Progenitor cell of endocrine pancreas (in vitro differentiated cells): ENCODE data around the gene HERC5. TPM values are rescaled to one million over a fixed set of nuclear protein-coding genes. Genes with fewer than 3 reads are reported as not detected.

ENCODE experiments used
- DNase-seq: peaks from one replicate; pipeline ENCODE4 v3.0.0; 2021; ENCODE audit warnings: low spot score; ENCODE audit not compliant: unreplicated experiment
- H3K27ac Mint-ChIP-seq: 2 replicates; pipeline ENCODE4 v1.8.0; 2021; ENCODE audit warnings: mild to moderate bottlenecking, moderate library complexity, mixed read lengths
- H3K27me3 Mint-ChIP-seq: 2 replicates; pipeline ENCODE4 v1.8.0; 2021; ENCODE audit warnings: mixed read lengths
- H3K36me3 Mint-ChIP-seq: 2 replicates; pipeline ENCODE4 v1.8.0; 2022; ENCODE audit warnings: mixed read lengths; ENCODE audit not compliant: insufficient read depth
- H3K4me1 Mint-ChIP-seq: 2 replicates; pipeline ENCODE4 v1.8.0; 2021; ENCODE audit warnings: low read depth, mixed read lengths
- H3K4me3 Mint-ChIP-seq: 2 replicates; pipeline ENCODE4 v1.8.0; 2021; ENCODE audit warnings: low read depth, mild to moderate bottlenecking, moderate library complexity, mixed read lengths
- H3K9me3 Mint-ChIP-seq: 2 replicates; pipeline ENCODE4 v1.8.0; 2021; ENCODE audit warnings: low read depth, mixed read lengths
- total RNA-seq: library from RNA; stranded (reverse); gene quantifications from 2 replicates; pipeline ENCODE4 v1.2.1, GENCODE V29; 2021
- TF ChIP-seq, protein P1 (sequence below): fragments of 200-600 bp; sonication (generic); IDR thresholded peaks from one replicate; pipeline ENCODE4 v1.5.0; 2021; ENCODE audit warnings: antibody characterized with exemption, mild to moderate bottlenecking; ENCODE audit not compliant: unreplicated experiment

Gene HERC5
- total RNA-seq, 1 donor from 2014 or later: 2.6 TPM

DNA sequence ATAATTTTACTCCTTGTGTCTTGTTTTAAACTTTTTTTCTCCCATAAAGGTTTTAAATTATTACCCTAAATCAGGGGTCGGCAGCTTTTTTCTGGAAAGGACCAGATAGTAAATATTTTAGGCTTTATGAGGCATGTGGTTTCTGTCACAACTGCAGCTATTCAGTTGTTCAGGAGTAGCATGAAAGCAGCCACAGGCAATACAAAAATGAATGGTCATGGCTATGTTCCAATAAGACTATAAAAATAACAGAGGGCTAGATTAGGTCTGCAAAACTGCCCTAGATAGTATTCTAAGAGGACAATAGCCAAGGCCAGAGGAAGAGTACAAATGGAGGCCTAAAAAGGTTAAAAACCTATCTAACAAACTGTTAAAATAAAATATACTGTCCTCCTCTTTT is 24.6 kb downstream of the HERC5 start:
- no peaks in the 10 kb centered on the region for H3K27me3 Mint-ChIP-seq
- no peaks in the 10 kb centered on the region for H3K36me3 Mint-ChIP-seq
- H3K4me1 Mint-ChIP-seq: no peaks in the 10 kb centered on the region
- no peak overlapping the region for H3K4me3 Mint-ChIP-seq
- H3K9me3 Mint-ChIP-seq: no peaks in the 10 kb centered on the region
- H3K27ac Mint-ChIP-seq: no peak overlapping the region
- DNase-seq: no peak
- TF ChIP-seq, protein P1, sequence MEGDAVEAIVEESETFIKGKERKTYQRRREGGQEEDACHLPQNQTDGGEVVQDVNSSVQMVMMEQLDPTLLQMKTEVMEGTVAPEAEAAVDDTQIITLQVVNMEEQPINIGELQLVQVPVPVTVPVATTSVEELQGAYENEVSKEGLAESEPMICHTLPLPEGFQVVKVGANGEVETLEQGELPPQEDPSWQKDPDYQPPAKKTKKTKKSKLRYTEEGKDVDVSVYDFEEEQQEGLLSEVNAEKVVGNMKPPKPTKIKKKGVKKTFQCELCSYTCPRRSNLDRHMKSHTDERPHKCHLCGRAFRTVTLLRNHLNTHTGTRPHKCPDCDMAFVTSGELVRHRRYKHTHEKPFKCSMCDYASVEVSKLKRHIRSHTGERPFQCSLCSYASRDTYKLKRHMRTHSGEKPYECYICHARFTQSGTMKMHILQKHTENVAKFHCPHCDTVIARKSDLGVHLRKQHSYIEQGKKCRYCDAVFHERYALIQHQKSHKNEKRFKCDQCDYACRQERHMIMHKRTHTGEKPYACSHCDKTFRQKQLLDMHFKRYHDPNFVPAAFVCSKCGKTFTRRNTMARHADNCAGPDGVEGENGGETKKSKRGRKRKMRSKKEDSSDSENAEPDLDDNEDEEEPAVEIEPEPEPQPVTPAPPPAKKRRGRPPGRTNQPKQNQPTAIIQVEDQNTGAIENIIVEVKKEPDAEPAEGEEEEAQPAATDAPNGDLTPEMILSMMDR: no peak

DNA sequence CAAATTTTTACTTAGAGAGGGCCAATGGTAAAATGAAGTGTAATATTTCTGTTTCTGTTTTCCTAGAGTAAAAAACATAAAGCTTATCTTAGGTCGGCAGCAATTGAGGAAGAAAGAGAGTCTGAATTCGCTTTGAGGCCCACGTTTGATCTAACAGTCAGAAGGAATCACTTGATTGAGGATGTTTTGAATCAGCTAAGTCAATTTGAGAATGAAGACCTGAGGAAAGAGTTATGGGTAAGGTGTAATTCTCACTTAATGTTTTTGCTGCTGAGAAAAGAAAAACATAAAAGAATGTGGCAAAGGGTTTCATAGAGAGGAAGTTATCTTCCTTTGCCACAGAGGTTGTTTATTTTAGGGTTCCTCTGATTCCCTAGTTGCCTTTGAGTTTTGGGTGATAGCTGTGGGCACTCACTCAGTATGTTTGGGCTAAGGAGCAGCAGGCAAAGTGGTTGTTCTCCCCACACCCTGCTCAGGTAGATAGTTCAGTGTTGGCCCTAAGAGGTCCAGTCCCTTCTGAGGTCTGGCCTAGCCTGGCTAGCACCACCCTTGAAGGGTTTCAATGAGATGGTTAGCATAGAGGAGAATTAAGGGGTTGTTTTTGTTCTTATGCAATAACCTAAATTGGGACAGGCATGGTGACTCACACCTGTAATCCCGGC is 32.3 kb downstream of the HERC5 start:
- no peaks in the 10 kb centered on the region for H3K27me3 Mint-ChIP-seq
- no peak overlapping the region for H3K4me3 Mint-ChIP-seq
- TF ChIP-seq, protein P1: no peak
- H3K27ac Mint-ChIP-seq: no peak overlapping the region
- H3K9me3 Mint-ChIP-seq: no peaks in the 10 kb centered on the region
- DNase-seq: no peak
- no peaks in the 10 kb centered on the region for H3K36me3 Mint-ChIP-seq
- peaks cover 2% of the 10 kb centered on the region for H3K4me1 Mint-ChIP-seq

DNA sequence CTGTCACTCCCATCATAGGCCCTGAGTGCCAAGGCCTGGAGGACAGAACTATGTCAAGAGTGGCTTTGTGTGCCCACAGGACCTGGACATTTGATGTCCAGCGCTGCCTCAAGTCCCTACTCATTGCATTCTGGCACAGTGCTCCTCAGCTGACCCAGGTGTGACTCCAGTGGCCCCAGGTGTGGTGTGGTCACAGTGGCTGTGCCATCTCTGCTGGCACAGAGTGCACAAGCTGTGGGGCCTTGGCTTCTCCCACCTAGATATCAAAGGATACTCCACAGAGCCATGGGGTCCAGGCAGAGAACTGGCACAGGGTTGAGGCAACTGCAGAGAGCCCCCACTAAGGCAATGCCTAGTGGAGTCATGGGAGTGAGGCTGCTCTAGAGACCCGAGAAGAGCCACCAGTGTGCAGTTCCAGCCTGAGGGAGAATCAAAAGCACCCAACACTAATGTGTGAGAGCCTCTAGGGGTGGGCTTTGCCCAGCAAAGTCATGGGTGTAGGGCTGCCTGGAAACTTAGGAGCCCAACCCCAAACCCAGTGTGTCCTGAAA is 41.0 kb downstream of the HERC5 start:
- Mint-ChIP-seq H3K36me3 (no peaks in the 10 kb centered on the region), H3K4me3 (no peak overlapping the region), H3K4me1 (no peaks in the 10 kb centered on the region), H3K9me3 (no peaks in the 10 kb centered on the region), H3K27ac (no peak overlapping the region), H3K27me3 (no peaks in the 10 kb centered on the region)
- DNase-seq: no peak
- TF ChIP-seq, protein P1: no peak

DNA sequence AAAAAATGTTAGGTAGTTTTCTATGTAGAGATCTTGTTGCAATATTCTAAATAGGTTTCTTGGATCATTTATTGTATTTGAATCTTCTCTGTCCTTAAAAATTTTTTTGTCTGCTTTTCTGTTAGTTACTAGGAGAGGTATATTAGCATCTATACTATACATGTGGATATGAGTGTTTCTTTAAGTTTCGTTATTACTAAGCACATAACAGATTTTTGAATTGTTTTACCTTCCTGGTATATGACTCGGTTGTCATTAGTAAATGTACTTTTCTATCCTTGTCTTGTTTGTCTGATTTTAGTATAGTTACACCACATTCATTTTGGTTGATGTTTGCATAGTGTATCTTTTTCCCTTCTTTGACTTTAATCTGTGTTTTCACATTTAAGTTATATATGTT is 46.4 kb downstream of the HERC5 start:
- TF ChIP-seq, protein P1: no peak
- DNase-seq: no peak
- Mint-ChIP-seq H3K9me3 (no peaks in the 10 kb centered on the region), H3K4me3 (no peak overlapping the region), H3K4me1 (no peaks in the 10 kb centered on the region), H3K36me3 (no peaks in the 10 kb centered on the region), H3K27ac (no peak overlapping the region), H3K27me3 (no peaks in the 10 kb centered on the region)

DNA sequence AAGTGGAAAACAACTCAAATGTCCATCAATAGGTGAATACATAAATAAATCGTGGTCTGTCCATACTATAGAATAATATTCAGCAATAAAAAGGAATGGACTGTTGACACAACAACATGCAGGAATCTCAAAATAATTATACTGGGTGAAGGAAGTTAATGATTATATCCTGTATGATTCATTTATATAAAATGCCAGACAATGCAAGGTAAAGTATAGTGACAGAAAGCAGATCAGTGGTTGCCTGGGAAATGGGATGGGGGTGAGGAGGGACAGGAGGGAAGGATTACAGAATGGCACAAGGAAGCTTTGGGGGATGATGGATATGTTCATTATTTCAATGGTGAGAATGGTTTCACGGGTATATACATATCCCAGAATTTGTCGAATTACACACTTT is 54.3 kb downstream of the HERC5 start:
- no peak for DNase-seq
- H3K27ac Mint-ChIP-seq: no peak overlapping the region
- TF ChIP-seq, protein P1: no peak
- no peaks in the 10 kb centered on the region for H3K36me3 Mint-ChIP-seq
- no peaks in the 10 kb centered on the region for H3K9me3 Mint-ChIP-seq
- H3K4me1 Mint-ChIP-seq: no peaks in the 10 kb centered on the region
- no peak overlapping the region for H3K4me3 Mint-ChIP-seq
- no peaks in the 10 kb centered on the region for H3K27me3 Mint-ChIP-seq
